ENCODE data around the gene STARD5. TPM values are rescaled to one million over a fixed set of nuclear protein-coding genes. Genes with fewer than 3 reads are reported as not detected.

STARD5 gene
- total and polyA plus RNA-seq, 2 of the 4 experiments (the other 2 are of a cell fraction) = 5.0 to 22.8 TPM

GRCh38 chr15:81265944-81266775 is 57.8 kb downstream of the STARD5 start (continued):
- TF ChIP-seq MAZ (IDR thresholded peaks at IDR 0.05; ENCODE audit: borderline replicate concordance, low read depth, low read length) (peak; percentile 45; the same call in 1 of the 2 replicates), FOS (IDR thresholded peaks at IDR 0.05; ENCODE audit: low read depth, low read length) (no peak), MXI1 (IDR thresholded peaks at IDR 0.05; ENCODE audit: borderline replicate concordance, low read depth, low read length) (peak; percentile 86)

Measured in IMR-90 (cell line).